Suprapubic skin (tissue), 3 donors: ENCODE data around the gene VEGFA.

Source experiments
- CTCF ChIP-seq, 2 donors: fragments of 200-600 bp in 1 of 2; fragments of 450-650 bp in 1 of 2; sonication (generic) in 1 of 2; IDR thresholded peaks; one replicate each; pipeline ENCODE4 v1.5.1; 2016 to 2019; ENCODE audit warnings: antibody characterized with exemption in 2 of 2, mild to moderate bottlenecking in 1 of 2, moderate library complexity in 1 of 2
- EP300 ChIP-seq: sonication (generic); formaldehyde crosslinking; IDR thresholded peaks from one replicate; pipeline ENCODE4 v1.6.1; 2017; ENCODE audit warnings: antibody characterized with exemption

GRCh38 chr6:43776799-43777776 lies 7.1 kb downstream of the VEGFA start:
- TF ChIP-seq EP300 (no peak), CTCF (IDR thresholded peaks at IDR 0.05) (no peak)
